GM12878 (cell line): ENCODE data around the gene DEPDC1B.

ENCODE experiments used
- ATF2 ChIP-seq: IDR thresholded peaks from 2 replicates; pipeline ENCODE4 v1.6.1; 2012; ENCODE audit warnings: low read length, inconsistent platforms
- EZH2 ChIP-seq: IDR thresholded peaks from 2 replicates; pipeline ENCODE4 v1.6.1; 2012; ENCODE audit warnings: low read depth, mild to moderate bottlenecking, control low read depth, inconsistent platforms, low read length, borderline replicate concordance; ENCODE audit not compliant: control insufficient read depth
- MXI1 ChIP-seq: fragments of 150-350 bp; IDR thresholded peaks from 2 replicates; pipeline ENCODE4 v1.6.1; 2011; ENCODE audit warnings: low read depth, mild to moderate bottlenecking, inconsistent platforms, low read length, improper control_type of control experiment
- NFIC ChIP-seq: IDR thresholded peaks from 2 replicates; pipeline ENCODE4 v1.6.1; 2012; ENCODE audit warnings: low read depth, mild to moderate bottlenecking, inconsistent platforms, low read length, moderate library complexity
- POLR2AphosphoS5 ChIP-seq: IDR thresholded peaks from 2 replicates; pipeline ENCODE4 v1.6.1; 2011; ENCODE audit warnings: mild to moderate bottlenecking, low read length, inconsistent platforms
- RAD51 ChIP-seq: fragments of 450-650 bp; IDR thresholded peaks from 2 replicates; pipeline ENCODE4 v1.6.1; 2016; ENCODE audit warnings: moderate library complexity, mild to moderate bottlenecking, inconsistent platforms
- TF ChIP-seq, protein P1 (sequence below), 3 experiments: IDR thresholded peaks in 2 of 3; conservative IDR thresholded peaks in 1 of 3; 2 replicates each; pipeline ENCODE4 v1.5.1; 2011; ENCODE audit warnings: low read depth in 3 of 3, low read length in 3 of 3, mild to moderate bottlenecking in 3 of 3, control low read depth in 2 of 3, moderate library complexity in 2 of 3, inconsistent platforms in 1 of 3, mixed read lengths in 1 of 3; ENCODE audit not compliant: control insufficient read depth in 2 of 3, insufficient read depth in 1 of 3; ENCODE audit errors: extremely low read depth in 1 of 3

DNA sequence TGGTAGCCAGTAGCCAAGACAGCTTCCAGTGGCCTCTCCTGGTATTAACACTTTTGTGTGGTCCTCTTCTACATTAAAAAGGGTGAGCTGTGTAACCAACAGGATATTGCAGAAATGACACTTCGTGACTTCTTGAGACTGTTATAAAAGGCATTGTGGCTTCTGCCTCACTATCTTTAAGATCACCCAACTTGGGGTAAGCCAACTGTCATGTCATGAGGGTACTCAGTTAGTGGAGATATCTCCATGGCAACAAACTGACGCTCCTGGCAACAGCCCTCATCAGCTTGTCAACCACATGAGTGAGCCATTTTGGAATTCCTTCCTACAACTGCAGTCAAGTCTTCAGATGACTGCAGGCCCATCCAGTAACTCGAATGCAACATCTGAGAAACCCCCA is 121.7 kb downstream of the DEPDC1B start:
- TF ChIP-seq, protein P1, sequence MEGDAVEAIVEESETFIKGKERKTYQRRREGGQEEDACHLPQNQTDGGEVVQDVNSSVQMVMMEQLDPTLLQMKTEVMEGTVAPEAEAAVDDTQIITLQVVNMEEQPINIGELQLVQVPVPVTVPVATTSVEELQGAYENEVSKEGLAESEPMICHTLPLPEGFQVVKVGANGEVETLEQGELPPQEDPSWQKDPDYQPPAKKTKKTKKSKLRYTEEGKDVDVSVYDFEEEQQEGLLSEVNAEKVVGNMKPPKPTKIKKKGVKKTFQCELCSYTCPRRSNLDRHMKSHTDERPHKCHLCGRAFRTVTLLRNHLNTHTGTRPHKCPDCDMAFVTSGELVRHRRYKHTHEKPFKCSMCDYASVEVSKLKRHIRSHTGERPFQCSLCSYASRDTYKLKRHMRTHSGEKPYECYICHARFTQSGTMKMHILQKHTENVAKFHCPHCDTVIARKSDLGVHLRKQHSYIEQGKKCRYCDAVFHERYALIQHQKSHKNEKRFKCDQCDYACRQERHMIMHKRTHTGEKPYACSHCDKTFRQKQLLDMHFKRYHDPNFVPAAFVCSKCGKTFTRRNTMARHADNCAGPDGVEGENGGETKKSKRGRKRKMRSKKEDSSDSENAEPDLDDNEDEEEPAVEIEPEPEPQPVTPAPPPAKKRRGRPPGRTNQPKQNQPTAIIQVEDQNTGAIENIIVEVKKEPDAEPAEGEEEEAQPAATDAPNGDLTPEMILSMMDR (IDR thresholded peaks at IDR 0.05 in 2 of 3, conservative IDR thresholded peaks at IDR 0.05 in 1 of 3; ENCODE audit: control insufficient read depth in 2 of 3, extremely low read depth in 1 of 3, insufficient read depth in 1 of 3, low read depth in 3 of 3, low read length in 3 of 3): no peak
- TF ChIP-seq EZH2: no peak
- TF ChIP-seq ATF2: no peak
- TF ChIP-seq POLR2AphosphoS5: no peak
- TF ChIP-seq RAD51: no peak
- no peak for TF ChIP-seq NFIC
- TF ChIP-seq MXI1: no peak
